Liver (tissue), 9 donors: Measurements from ENCODE around the gene NR2F6. TPM values are rescaled to one million over a fixed set of nuclear protein-coding genes. Genes with fewer than 3 reads are reported as not detected.

Source experiments
- DNase-seq: peaks from one replicate; pipeline ENCODE4 v3.0.0-alpha.2; 2017; ENCODE audit warnings: low spot score
- H3K27ac ChIP-seq, 2 donors: one replicate each; pipeline ENCODE4 v1.7.0; 2013; ENCODE audit warnings: inconsistent platforms in 2 of 2, low read length in 2 of 2, control low read depth in 1 of 2, low read depth in 1 of 2, mild to moderate bottlenecking in 1 of 2
- H3K27me3 ChIP-seq, 4 donors: one replicate each; pipeline versions ENCODE4 v1.6.1 to v1.7.0; 2013; ENCODE audit warnings: low read length in 3 of 4, inconsistent platforms in 1 of 4, mild to moderate bottlenecking in 1 of 4, moderate library complexity in 1 of 4; ENCODE audit not compliant: control insufficient read depth in 4 of 4, insufficient read depth in 4 of 4
- H3K36me3 ChIP-seq, 4 donors: one replicate each; pipeline versions ENCODE4 v1.6.1 to v1.7.0; 2013; ENCODE audit warnings: low read length in 3 of 4, mild to moderate bottlenecking in 3 of 4, low read depth in 1 of 4, moderate library complexity in 1 of 4; ENCODE audit not compliant: control insufficient read depth in 4 of 4, insufficient read depth in 3 of 4
- H3K4me1 ChIP-seq, 4 donors: one replicate each; pipeline versions ENCODE4 v1.6.1 to v1.7.0; 2013; ENCODE audit warnings: low read length in 3 of 4, mild to moderate bottlenecking in 3 of 4, moderate library complexity in 1 of 4; ENCODE audit not compliant: control insufficient read depth in 4 of 4, insufficient read depth in 4 of 4
- H3K4me3 ChIP-seq, 3 donors: one replicate each; pipeline versions ENCODE4 v1.6.1 to v1.7.0; 2013; ENCODE audit warnings: low read length in 3 of 3, control low read depth in 1 of 3, low read depth in 1 of 3, mild to moderate bottlenecking in 1 of 3
- H3K9ac ChIP-seq, 2 donors: one replicate each; pipeline ENCODE4 v1.7.0; 2013; ENCODE audit warnings: low read length in 2 of 2, mild to moderate bottlenecking in 2 of 2, moderate library complexity in 2 of 2, control low read depth in 1 of 2, low read depth in 1 of 2
- H3K9me3 ChIP-seq, 4 donors: one replicate each; pipeline versions ENCODE4 v1.6.1 to v1.7.0; 2013; ENCODE audit warnings: low read length in 3 of 4; ENCODE audit not compliant: control insufficient read depth in 4 of 4
- ATF3 ChIP-seq: IDR thresholded peaks from 2 replicates; pipeline ENCODE4 v1.6.1; 2016; ENCODE audit warnings: antibody characterized with exemption
- CTCF ChIP-seq: fragments of 150-350 bp; IDR thresholded peaks from 2 replicates; pipeline ENCODE4 v1.5.1; 2017; ENCODE audit warnings: improper control_type of control experiment, low read depth, low read length; ENCODE audit not compliant: missing input control
- EGR1 ChIP-seq, 2 donors: IDR thresholded peaks; 2 replicates each; pipeline ENCODE4 v1.6.1; 2016 to 2018; ENCODE audit warnings: antibody characterized with exemption in 2 of 2, low read depth in 2 of 2
- FOXA2 ChIP-seq: IDR thresholded peaks from 2 replicates; pipeline ENCODE4 v1.6.1; 2016; ENCODE audit warnings: antibody characterized with exemption
- GABPA ChIP-seq, 2 donors: IDR thresholded peaks in 1 of 2; conservative IDR thresholded peaks in 1 of 2; 2 replicates each; pipeline ENCODE4 v1.6.1; 2016; ENCODE audit warnings: antibody characterized with exemption in 2 of 2, mild to moderate bottlenecking in 1 of 2, moderate library complexity in 1 of 2
- HNF4A ChIP-seq, 2 donors: conservative IDR thresholded peaks; 2 replicates each; pipeline ENCODE4 v1.6.1; 2016; ENCODE audit warnings: antibody characterized with exemption in 2 of 2, mild to moderate bottlenecking in 2 of 2
- HNF4G ChIP-seq: IDR thresholded peaks from 2 replicates; pipeline ENCODE4 v1.6.1; 2016; ENCODE audit warnings: antibody characterized with exemption
- JUND ChIP-seq, 2 donors: IDR thresholded peaks; 2 replicates each; pipeline ENCODE4 v1.6.1; 2016; ENCODE audit warnings: antibody characterized with exemption in 2 of 2
- MAX ChIP-seq: IDR thresholded peaks from 2 replicates; pipeline ENCODE4 v1.6.1; 2016; ENCODE audit warnings: antibody characterized with exemption
- NR2F2 ChIP-seq: IDR thresholded peaks from 2 replicates; pipeline ENCODE4 v1.6.1; 2016; ENCODE audit warnings: antibody characterized with exemption
- RAD21 ChIP-seq, 2 donors: IDR thresholded peaks; 2 replicates each; pipeline ENCODE4 v1.6.1; 2016; ENCODE audit warnings: antibody characterized with exemption in 2 of 2, mild to moderate bottlenecking in 2 of 2
- REST ChIP-seq: IDR thresholded peaks from 2 replicates; pipeline ENCODE4 v1.6.1; 2016; ENCODE audit warnings: antibody characterized with exemption, mild to moderate bottlenecking
- RXRA ChIP-seq, 2 donors: IDR thresholded peaks; 2 replicates each; pipeline ENCODE4 v1.6.1; 2017 to 2018; ENCODE audit warnings: antibody characterized with exemption in 2 of 2, mild to moderate bottlenecking in 1 of 2
- SP1 ChIP-seq: IDR thresholded peaks from 2 replicates; pipeline ENCODE4 v1.6.1; 2018; ENCODE audit warnings: antibody characterized with exemption, mild to moderate bottlenecking
- TAF1 ChIP-seq: conservative IDR thresholded peaks from 2 replicates; pipeline ENCODE4 v1.6.1; 2016; ENCODE audit warnings: antibody characterized with exemption, mild to moderate bottlenecking
- YY1 ChIP-seq: IDR thresholded peaks from 2 replicates; pipeline ENCODE4 v1.6.1; 2016; ENCODE audit warnings: antibody characterized with exemption, mild to moderate bottlenecking
- ZBTB33 ChIP-seq: IDR thresholded peaks from 2 replicates; pipeline ENCODE4 v1.6.1; 2016; ENCODE audit warnings: antibody characterized with exemption
- WGBS: extraction: QIAGEN DNeasy Blood & Tissue Kit; methylation state at CpG from one replicate; pipeline ENCODE4 v1.1.7; 2013; 5-methylcytosine and 5-hydroxymethylcytosine counted together
- polyA plus RNA-seq, 2 donors: library from polyadenylated mRNA; stranded (reverse) in 1 of 2; unstranded in 1 of 2; fragments of 200-250 nt in 1 of 2; fragments of >200 nt in 1 of 2; fragmentation: Nextera tagmentation in 1 of 2; extraction: Ambion mirVana in 1 of 2; gene quantifications; one replicate each; pipeline versions ENCODE4 v1.2.1 to v1.2.3, GENCODE V29; 2013 to 2015
- total RNA-seq, 2 donors: library from RNA; depleted of rRNA; stranded (reverse); fragments of >200 nt; gene quantifications; one replicate each; pipeline ENCODE4 v1.2.3, GENCODE V29; 2014
- donor health status: healthy.
- donor health status: healthy.
- donor health status: healthy.
- donor health status: healthy.
- donor health status: healthy.

Gene NR2F6
- total and polyA plus RNA-seq, 4 donors: 30.5 to 86.1 (median 52.6) TPM

GRCh38 chr19:17213334-17213733, 32.4 kb downstream of the NR2F6 start:
- Histone ChIP-seq H3K27me3 (no peaks in the 10 kb centered on the region), H3K4me1 (peaks cover 0 to 15% (median 12%) of the 10 kb centered on the region in 4 donors), H3K9ac (no peak overlapping the region), H3K36me3 (peaks cover 9 to 36% (median 10%) of the 10 kb centered on the region in 4 donors), H3K9me3 (no peaks in the 10 kb centered on the region), H3K27ac (no peak overlapping the region), H3K4me3 (no peak overlapping the region)
- 92% methylated on average over 5 of the region's 5 CpGs for WGBS
- TF ChIP-seq GABPA (IDR thresholded peaks at IDR 0.05 in 1 of 2, conservative IDR thresholded peaks at IDR 0.05 in 1 of 2) (no peak), TAF1 (no peak), HNF4G (no peak), CTCF (no peak), MAX (no peak), NR2F2 (no peak), ATF3 (no peak), JUND (IDR thresholded peaks at IDR 0.05) (no peak), ZBTB33 (no peak), YY1 (no peak), RXRA (IDR thresholded peaks at IDR 0.05) (no peak), RAD21 (IDR thresholded peaks at IDR 0.05) (no peak), REST (no peak), FOXA2 (no peak), EGR1 (IDR thresholded peaks at IDR 0.05; ENCODE audit: low read depth in 2 of 2) (no peak), HNF4A (conservative IDR thresholded peaks at IDR 0.05) (no peak), SP1 (no peak)
- no peak for DNase-seq
